ENCODE data around the gene UBE4A.

The UBE4A gene

DNA sequence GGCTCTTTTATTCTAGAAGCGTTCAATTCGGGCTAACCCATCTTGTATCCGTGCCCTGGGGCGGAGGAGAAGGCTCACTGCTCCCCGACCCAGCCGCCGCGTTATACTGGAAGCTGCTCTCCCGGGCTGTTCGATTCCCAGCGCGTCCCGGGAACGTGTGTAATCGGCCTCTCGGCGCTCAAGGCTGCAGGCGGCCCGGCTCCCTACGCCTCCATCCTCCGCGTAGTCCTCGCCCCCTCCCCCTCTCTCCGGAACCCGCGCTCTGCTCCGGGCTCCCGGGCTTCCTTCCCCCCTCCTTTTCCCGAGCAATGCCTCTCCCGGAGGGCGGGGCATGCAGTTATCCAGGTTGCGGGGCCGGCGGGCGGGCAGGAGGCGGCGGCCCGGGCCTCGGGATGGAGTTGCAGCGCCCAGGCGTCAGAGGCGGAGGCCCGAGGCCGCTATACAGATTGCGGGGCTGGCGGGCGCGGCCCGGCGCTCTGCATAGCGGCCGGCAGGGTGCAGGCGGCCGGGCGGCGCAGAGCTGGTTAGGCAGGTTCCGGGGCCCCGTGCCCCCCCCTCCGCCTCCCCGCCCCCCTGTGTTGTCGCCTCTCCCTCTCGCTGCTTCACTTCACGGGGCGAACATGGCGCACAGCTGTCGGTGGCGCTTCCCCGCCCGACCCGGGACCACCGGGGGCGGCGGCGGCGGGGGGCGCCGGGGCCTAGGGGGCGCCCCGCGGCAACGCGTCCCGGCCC is 76.7 kb downstream of the UBE4A start, which contains the start of gene KMT2A:
KMT2A (plus strand) TSS at position 600 of the 732 bp plus-strand sequence; CDS start at position 621, 21 bp downstream.
- TF ChIP-seq, protein P1, sequence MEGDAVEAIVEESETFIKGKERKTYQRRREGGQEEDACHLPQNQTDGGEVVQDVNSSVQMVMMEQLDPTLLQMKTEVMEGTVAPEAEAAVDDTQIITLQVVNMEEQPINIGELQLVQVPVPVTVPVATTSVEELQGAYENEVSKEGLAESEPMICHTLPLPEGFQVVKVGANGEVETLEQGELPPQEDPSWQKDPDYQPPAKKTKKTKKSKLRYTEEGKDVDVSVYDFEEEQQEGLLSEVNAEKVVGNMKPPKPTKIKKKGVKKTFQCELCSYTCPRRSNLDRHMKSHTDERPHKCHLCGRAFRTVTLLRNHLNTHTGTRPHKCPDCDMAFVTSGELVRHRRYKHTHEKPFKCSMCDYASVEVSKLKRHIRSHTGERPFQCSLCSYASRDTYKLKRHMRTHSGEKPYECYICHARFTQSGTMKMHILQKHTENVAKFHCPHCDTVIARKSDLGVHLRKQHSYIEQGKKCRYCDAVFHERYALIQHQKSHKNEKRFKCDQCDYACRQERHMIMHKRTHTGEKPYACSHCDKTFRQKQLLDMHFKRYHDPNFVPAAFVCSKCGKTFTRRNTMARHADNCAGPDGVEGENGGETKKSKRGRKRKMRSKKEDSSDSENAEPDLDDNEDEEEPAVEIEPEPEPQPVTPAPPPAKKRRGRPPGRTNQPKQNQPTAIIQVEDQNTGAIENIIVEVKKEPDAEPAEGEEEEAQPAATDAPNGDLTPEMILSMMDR (IDR thresholded peaks at IDR 0.05; ENCODE audit: insufficient read depth, low read depth, low read length, missing control alignments), result no peak
- DNase-seq (ENCODE audit: low read depth), result peak; percentile 98
- H3K4me3 ChIP-seq (ENCODE audit: low read depth, low read length), result peak within 1 kb of the TSS; percentile 98

DNA sequence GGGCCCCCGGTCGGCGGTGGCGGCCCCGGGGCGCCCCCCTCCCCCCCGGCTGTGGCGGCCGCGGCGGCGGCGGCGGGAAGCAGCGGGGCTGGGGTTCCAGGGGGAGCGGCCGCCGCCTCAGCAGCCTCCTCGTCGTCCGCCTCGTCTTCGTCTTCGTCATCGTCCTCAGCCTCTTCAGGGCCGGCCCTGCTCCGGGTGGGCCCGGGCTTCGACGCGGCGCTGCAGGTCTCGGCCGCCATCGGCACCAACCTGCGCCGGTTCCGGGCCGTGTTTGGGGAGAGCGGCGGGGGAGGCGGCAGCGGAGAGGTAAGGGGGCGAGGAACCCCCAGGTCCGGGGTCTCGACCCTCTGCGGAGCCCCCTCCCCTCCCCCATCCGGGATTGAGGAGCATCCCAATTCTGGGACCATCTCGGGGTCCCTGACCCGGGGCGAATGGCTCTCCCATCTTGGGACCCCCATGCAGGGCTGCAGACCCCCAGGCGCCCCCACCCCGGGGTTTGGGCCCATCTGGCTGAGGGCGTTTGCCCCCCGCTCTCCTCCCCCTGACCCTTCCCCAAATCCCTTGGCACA is 77.3 kb downstream of the UBE4A start:
- TF ChIP-seq, protein P1 (IDR thresholded peaks at IDR 0.05; ENCODE audit: insufficient read depth, low read depth, low read length, missing control alignments), result no peak
- peak; percentile 48 for DNase-seq (ENCODE audit: low read depth)
- peak overlapping the region; percentile 98 for H3K4me3 ChIP-seq (ENCODE audit: low read depth, low read length)

DNA sequence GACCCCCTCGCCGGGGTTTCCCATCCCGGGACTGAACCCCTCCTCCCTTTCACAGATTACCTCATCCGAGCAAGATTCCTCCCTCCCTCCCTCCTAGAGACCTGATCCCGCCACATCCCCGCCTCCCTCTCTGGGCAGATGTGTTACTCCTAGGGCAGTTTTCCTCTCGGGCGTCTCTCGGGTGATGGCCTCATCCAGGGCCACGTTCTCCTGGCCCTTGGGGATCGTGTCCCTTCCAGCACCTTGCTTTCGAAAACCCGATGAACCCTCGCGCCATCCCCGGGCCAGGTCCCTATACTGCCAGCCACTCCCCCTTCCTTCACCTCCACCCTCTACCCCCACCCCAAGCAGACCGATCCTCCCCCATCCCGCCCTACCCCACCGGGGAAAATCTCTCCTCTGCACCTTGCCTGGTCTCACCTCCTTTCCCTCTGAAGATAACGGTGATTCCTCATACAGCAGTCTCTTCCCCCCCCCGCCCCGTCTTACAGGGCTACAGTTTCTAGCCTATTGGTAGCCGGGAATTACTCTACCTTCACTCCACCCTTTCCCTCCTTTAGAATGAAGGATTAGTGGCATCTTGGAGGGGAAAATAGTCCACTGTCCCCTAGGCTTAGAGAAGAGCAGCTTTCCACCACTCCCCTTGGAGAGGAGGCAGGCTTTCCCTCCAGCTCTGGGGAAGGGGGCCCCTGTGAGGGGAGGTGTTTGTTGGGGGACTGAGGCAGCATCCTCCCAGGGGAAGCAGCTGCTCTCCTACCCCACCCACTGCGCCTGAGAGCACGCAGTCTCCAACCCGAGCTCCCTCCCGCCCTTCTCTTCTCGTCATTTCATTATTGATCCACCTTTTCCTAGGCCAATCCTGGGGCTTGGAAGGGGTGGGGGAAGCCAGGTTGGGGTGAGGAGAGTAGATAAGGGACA is 78.1 kb downstream of the UBE4A start:
- DNase-seq (ENCODE audit: low read depth), result peak; percentile 38
- TF ChIP-seq, protein P1 (IDR thresholded peaks at IDR 0.05; ENCODE audit: insufficient read depth, low read depth, low read length, missing control alignments), result no peak
- peak overlapping the region; percentile 98 for H3K4me3 ChIP-seq (ENCODE audit: low read depth, low read length)

DNA sequence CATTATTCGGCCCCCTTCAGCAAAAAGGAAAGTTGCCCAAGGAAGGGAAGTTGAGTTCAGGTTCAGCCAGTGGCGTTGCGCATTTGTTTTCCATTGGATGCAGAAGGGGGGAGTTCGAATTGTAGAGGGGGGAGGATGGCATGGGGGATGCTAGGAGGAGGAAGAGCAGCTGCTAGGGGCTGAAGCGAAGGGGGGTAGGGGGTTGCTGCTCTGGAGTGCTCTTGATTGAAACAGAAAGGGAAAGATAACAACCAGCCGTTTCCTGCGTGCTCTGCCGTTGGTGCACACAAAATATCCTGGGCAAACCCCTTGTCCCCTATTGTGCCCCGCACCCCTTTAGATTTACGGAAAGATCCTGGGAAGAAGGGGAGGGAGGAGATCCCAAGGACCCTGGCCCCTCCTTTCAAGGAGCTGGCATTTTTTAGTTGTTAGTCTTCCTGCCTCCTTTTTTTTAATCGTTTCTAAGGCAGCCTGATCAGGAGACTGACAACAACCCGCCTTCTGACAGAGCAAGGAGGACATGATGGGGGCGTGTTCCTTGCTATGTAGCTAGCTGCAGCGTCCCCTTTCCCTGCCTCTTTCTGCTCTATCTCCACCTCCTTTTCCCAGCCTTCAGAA is 79.0 kb downstream of the UBE4A start:
- peak; percentile 65 for DNase-seq (ENCODE audit: low read depth)
- H3K4me3 ChIP-seq (ENCODE audit: low read depth, low read length), result peak overlapping the region; percentile 98
- TF ChIP-seq, protein P1 (IDR thresholded peaks at IDR 0.05; ENCODE audit: insufficient read depth, low read depth, low read length, missing control alignments), result no peak

DNA sequence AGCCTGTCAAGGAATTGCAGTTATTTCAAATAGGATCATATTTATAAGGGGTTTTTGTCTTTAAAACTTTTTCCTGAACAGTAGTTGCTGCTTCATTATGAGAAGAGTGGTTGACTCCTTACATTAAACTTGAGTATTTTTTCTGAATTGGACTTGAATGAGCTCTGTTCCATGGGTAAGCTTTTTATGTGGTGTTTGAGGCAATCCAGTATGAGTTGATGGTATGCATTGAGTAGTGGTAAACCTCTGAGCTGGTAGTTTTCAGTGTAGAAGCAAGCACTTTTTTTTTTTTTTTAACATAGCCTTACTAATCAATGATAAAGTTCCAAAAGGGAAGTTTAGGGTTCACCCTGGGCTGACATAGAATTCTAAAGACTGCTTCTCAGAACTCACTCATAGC is 80.2 kb downstream of the UBE4A start:
- no peak for DNase-seq (ENCODE audit: low read depth)
- peak overlapping the region; percentile 98 for H3K4me3 ChIP-seq (ENCODE audit: low read depth, low read length)
- TF ChIP-seq, protein P1 (IDR thresholded peaks at IDR 0.05; ENCODE audit: insufficient read depth, low read depth, low read length, missing control alignments), result no peak

DNA sequence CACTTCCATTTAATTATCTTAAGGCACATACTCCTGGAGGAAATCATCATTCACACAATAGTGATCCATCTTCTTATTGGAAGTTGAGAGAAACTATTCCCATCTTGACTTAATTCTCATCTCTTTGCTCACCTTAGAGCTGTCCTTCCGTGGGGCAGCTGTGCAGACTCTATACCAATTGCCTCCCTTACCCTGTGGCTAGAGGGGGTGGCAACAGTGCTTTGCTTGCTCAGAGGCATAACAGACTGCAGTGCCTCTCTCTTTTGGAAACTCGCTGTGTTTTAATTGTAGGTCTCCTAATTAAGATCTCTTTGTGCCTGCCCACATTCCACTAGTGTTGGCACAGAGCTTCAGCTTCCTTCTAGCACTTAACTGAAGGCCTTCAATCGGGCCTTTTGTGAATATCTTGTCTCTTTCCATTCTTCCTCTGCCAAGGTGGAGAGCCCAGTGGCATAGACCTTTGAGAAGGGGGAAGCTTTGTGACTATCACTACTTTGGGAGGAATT is 82.4 kb downstream of the UBE4A start:
- DNase-seq (ENCODE audit: low read depth), result peak; percentile 22
- TF ChIP-seq, protein P1 (IDR thresholded peaks at IDR 0.05; ENCODE audit: insufficient read depth, low read depth, low read length, missing control alignments), result no peak
- peak overlapping the region; percentile 17; the same call in 1 of the 2 replicates for H3K4me3 ChIP-seq (ENCODE audit: low read depth, low read length)
